WTC11 (cell line): Measurements from ENCODE around the gene SRMS. TPM values are rescaled to one million over a fixed set of nuclear protein-coding genes. Genes with fewer than 3 reads are reported as not detected.

Source experiments
- ATAC-seq: fragments of 200-7000 bp; cut with Tn5 transposase; 2 replicates; pipeline ENCODE4 v1.10.0; 2021; ENCODE audit warnings: mild to moderate bottlenecking, moderate library complexity
- CTCF ChIA-PET: fragments of 300-600 bp; sonication (Branson Sonifier 250); formaldehyde crosslinking; loops from one replicate; lab custom pipeline; 2021; ENCODE audit warnings: antibody characterized with exemption; lab: Charles Lee
- POLR2A ChIA-PET: fragments of 350-600 bp; sonication (Branson Sonifier 250); formaldehyde crosslinking; loops from one replicate; lab custom pipeline; 2021; ENCODE audit warnings: antibody characterized with exemption; lab: Charles Lee
- DNase-seq: peaks from one replicate; pipeline ENCODE4 v3.0.0; 2021; ENCODE audit warnings: low spot score
- H3K27ac Mint-ChIP-seq: 2 replicates; pipeline ENCODE4 v1.8.0; 2021; ENCODE audit warnings: mixed read lengths
- H3K27me3 Mint-ChIP-seq: 2 replicates; pipeline ENCODE4 v1.8.0; 2021; ENCODE audit warnings: low read depth, mild to moderate bottlenecking, moderate library complexity, mixed read lengths
- H3K36me3 Mint-ChIP-seq: 2 replicates; pipeline ENCODE4 v1.8.0; 2021; ENCODE audit warnings: mixed read lengths
- H3K4me1 Mint-ChIP-seq: 2 replicates; pipeline ENCODE4 v1.8.0; 2022; ENCODE audit warnings: mixed read lengths
- H3K4me3 Mint-ChIP-seq: 2 replicates; pipeline ENCODE4 v1.8.0; 2021; ENCODE audit warnings: mild to moderate bottlenecking, moderate library complexity, mixed read lengths
- H3K9me3 Mint-ChIP-seq: 2 replicates; pipeline ENCODE4 v1.8.0; 2021; ENCODE audit warnings: mixed read lengths
- CREB1 ChIP-seq: sonication (generic); formaldehyde crosslinking; IDR thresholded peaks from 2 replicates; pipeline ENCODE4 v1.8.0; 2023; ENCODE audit warnings: mild to moderate bottlenecking, missing genetic modification reagents
- ELF4 ChIP-seq: sonication (generic); formaldehyde crosslinking; IDR thresholded peaks from 2 replicates; pipeline ENCODE4 v1.8.1; 2022; ENCODE audit warnings: low read depth, mild to moderate bottlenecking, moderate library complexity, missing genetic modification reagents
- EMX1 ChIP-seq: fragments of 250-450 bp; sonication (Bioruptor Pico); IDR thresholded peaks from 2 replicates; pipeline ENCODE4 v1.8.0; 2021; ENCODE audit warnings: mild to moderate bottlenecking
- ESRRA ChIP-seq: sonication (generic); formaldehyde crosslinking; IDR thresholded peaks from 2 replicates; pipeline ENCODE4 v1.8.1; 2022; ENCODE audit warnings: mild to moderate bottlenecking, missing genetic modification reagents, borderline replicate concordance
- GRHL2 ChIP-seq: fragments of 250-450 bp; sonication (Bioruptor Pico); IDR thresholded peaks from 2 replicates; pipeline ENCODE4 v1.8.0; 2022; ENCODE audit warnings: mild to moderate bottlenecking, moderate library complexity; ENCODE audit not compliant: insufficient replicate concordance, severe bottlenecking
- KAT7 ChIP-seq: sonication (generic); formaldehyde crosslinking; IDR thresholded peaks from 2 replicates; pipeline ENCODE4 v1.8.1; 2023; ENCODE audit warnings: missing genetic modification reagents, mild to moderate bottlenecking, borderline replicate concordance
- NFATC4 ChIP-seq: fragments of 250-450 bp; sonication (Bioruptor Pico); IDR thresholded peaks from 2 replicates; pipeline ENCODE4 v1.9.0; 2021; ENCODE audit warnings: mild to moderate bottlenecking
- NR2C2 ChIP-seq: sonication (generic); formaldehyde crosslinking; IDR thresholded peaks from 2 replicates; pipeline ENCODE4 v1.8.0; 2022; ENCODE audit warnings: mild to moderate bottlenecking, missing genetic modification reagents
- PRRX2 ChIP-seq: fragments of 250-450 bp; sonication (Bioruptor Pico); IDR thresholded peaks from 2 replicates; pipeline ENCODE4 v1.8.0; 2021; ENCODE audit warnings: mild to moderate bottlenecking
- RORB ChIP-seq: fragments of 250-450 bp; sonication (Bioruptor Pico); IDR thresholded peaks from 2 replicates; pipeline ENCODE4 v1.9.0; 2021; ENCODE audit warnings: mild to moderate bottlenecking
- TEAD1 ChIP-seq: sonication (generic); formaldehyde crosslinking; IDR thresholded peaks from 2 replicates; pipeline ENCODE4 v1.8.0; 2022; ENCODE audit warnings: mild to moderate bottlenecking, missing genetic modification reagents
- TEAD4 ChIP-seq: sonication (generic); formaldehyde crosslinking; IDR thresholded peaks from 2 replicates; pipeline ENCODE4 v1.8.0; 2022; ENCODE audit warnings: mild to moderate bottlenecking, missing genetic modification reagents
- total RNA-seq: library from RNA; stranded (reverse); gene quantifications from 3 replicates; pipeline ENCODE4 v1.2.3, GENCODE V29; 2021
- TF ChIP-seq, protein P1 (sequence below): fragments of 250-450 bp; sonication (Bioruptor Pico); IDR thresholded peaks from 2 replicates; pipeline ENCODE4 v1.9.0; 2021; ENCODE audit warnings: mild to moderate bottlenecking
- TF ChIP-seq, protein P2 (sequence below): fragments of 250-450 bp; sonication (Bioruptor Pico); IDR thresholded peaks from 2 replicates; pipeline ENCODE4 v1.9.0; 2021; ENCODE audit warnings: mild to moderate bottlenecking
- TF ChIP-seq, protein P3 (sequence below): sonication (generic); formaldehyde crosslinking; IDR thresholded peaks from 2 replicates; pipeline ENCODE4 v1.8.0; 2023; ENCODE audit warnings: missing genetic modification reagents, mild to moderate bottlenecking, borderline replicate concordance
- TF ChIP-seq, protein P4 (sequence below): sonication (generic); formaldehyde crosslinking; IDR thresholded peaks from 2 replicates; pipeline ENCODE4 v1.8.1; 2023; ENCODE audit warnings: mild to moderate bottlenecking, missing genetic modification reagents, moderate library complexity
- TF ChIP-seq, protein P5 (sequence below): sonication (generic); formaldehyde crosslinking; conservative IDR thresholded peaks from 2 replicates; pipeline ENCODE4 v1.8.1; 2022; ENCODE audit warnings: mild to moderate bottlenecking, missing genetic modification reagents

The SRMS gene
- total RNA-seq, 1 experiment from 2014 or later, result 0.26 TPM

DNA sequence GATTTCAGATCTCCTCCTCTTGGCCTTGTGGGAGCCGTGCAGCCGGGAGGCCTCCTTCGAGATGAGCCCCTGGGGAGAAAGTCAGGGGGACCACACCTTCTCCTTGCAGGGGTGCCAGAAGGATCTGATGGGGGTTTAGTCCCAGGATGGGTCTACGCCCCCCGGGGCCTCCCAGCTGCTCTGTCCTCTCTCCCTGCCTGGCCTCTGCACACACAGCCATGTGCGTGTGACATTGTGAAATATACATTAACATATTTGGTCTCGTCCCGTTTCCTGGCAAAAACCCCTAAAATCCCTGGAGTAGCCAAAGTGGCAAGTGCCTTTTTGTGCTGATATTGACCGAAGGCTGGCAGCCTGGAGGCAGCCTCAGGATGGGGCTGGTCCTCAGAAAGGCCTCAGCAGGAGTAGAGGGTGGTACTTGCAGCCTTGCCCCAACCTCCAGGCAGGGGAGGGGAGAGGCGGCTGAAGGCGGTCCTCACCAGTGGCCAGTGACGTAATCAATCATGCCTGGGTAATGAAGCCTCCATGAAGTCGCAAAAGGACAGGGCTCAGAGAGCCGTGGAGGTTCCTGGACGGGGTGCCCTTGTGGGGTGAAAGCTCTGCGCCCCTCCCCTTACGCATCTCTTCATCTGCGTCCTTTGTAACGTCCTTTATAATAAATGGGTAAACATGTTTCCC, 31.6 kb upstream of the SRMS start:
- Mint-ChIP-seq H3K27ac (no peak overlapping the region), H3K4me3 (no peak overlapping the region), H3K27me3 (no peaks in the 10 kb centered on the region), H3K36me3 (no peaks in the 10 kb centered on the region), H3K9me3 (no peaks in the 10 kb centered on the region), H3K4me1 (no peaks in the 10 kb centered on the region)
- ATAC-seq, result no peak
- ChIA-PET POLR2A (no interaction called here), CTCF (interaction anchor here (2.2 kb wide), 1 partner anchor 42 kb away, joined by 8 read pairs; the partner anchor contains the start of gene PTK6)
- no peak for TF ChIP-seq EMX1 (CRISPR knock-in tag)
- TF ChIP-seq, protein P1, sequence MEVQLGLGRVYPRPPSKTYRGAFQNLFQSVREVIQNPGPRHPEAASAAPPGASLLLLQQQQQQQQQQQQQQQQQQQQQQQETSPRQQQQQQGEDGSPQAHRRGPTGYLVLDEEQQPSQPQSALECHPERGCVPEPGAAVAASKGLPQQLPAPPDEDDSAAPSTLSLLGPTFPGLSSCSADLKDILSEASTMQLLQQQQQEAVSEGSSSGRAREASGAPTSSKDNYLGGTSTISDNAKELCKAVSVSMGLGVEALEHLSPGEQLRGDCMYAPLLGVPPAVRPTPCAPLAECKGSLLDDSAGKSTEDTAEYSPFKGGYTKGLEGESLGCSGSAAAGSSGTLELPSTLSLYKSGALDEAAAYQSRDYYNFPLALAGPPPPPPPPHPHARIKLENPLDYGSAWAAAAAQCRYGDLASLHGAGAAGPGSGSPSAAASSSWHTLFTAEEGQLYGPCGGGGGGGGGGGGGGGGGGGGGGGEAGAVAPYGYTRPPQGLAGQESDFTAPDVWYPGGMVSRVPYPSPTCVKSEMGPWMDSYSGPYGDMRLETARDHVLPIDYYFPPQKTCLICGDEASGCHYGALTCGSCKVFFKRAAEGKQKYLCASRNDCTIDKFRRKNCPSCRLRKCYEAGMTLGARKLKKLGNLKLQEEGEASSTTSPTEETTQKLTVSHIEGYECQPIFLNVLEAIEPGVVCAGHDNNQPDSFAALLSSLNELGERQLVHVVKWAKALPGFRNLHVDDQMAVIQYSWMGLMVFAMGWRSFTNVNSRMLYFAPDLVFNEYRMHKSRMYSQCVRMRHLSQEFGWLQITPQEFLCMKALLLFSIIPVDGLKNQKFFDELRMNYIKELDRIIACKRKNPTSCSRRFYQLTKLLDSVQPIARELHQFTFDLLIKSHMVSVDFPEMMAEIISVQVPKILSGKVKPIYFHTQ (CRISPR knock-in tag), result no peak
- no peak for DNase-seq

DNA sequence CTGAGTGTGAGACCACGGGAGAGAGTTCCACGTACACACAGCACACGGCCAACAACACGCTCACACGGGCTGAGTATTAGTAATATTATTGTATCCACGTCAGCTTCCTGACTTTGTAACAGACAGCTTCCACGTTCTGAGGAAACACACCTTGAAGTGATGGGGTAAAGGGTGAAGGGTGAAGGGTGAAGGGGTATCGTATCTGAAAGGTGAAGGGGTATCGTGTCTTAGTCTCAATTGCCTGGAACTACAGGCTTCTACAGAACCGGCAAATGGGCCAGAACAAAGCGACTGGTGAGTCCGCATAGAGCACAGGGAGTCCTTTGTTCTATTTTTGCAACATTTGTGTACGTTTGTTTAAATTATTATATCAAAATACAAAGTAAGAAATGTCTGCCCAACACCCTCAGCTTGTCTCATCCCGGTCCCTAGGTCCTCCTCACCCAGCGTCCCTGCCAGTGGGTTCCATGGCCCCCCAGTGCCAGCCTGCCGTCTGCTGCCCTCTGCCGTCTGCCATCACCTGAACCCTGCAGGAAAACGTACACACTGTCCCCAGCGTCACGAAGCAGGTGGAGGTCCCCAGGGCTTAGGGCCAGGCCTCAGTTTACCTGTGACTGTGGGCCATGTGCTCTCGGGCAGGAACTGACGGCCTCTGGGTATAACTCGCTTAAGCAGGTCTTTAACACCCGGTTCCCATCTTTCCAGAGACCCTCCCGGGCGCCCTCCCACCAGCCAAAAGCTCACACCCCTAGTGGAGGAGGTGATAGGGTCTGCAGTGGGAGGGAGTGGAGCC, 30.9 kb upstream of the SRMS start:
- ChIA-PET CTCF (interaction anchor here (0.5 to 2.2 kb wide), 3 partner anchors 41 to 393 kb away, joined by 3 to 8 read pairs (median 4); partner anchors contain the start of gene PTK6), POLR2A (interaction anchor here (1.0 kb wide), 1 partner anchor 63 kb away, joined by 3 read pairs; no protein-coding TSS in a partner anchor)
- H3K27me3 Mint-ChIP-seq, result no peaks in the 10 kb centered on the region
- no peaks in the 10 kb centered on the region for H3K9me3 Mint-ChIP-seq
- DNase-seq (no peak), ATAC-seq (no peak)
- no peak overlapping the region for H3K27ac Mint-ChIP-seq
- H3K4me3 Mint-ChIP-seq, result no peak overlapping the region
- TF ChIP-seq PRRX2 (CRISPR knock-in tag), result no peak
- TF ChIP-seq TEAD4 (CRISPR knock-in tag), result no peak
- no peak for TF ChIP-seq CREB1 (CRISPR knock-in tag)
- TF ChIP-seq NR2C2, result no peak
- TF ChIP-seq NFATC4 (CRISPR knock-in tag), result no peak
- TF ChIP-seq ELF4, result no peak
- TF ChIP-seq, protein P2, sequence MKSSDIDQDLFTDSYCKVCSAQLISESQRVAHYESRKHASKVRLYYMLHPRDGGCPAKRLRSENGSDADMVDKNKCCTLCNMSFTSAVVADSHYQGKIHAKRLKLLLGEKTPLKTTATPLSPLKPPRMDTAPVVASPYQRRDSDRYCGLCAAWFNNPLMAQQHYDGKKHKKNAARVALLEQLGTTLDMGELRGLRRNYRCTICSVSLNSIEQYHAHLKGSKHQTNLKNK (CRISPR knock-in tag), result no peak
- no peak for TF ChIP-seq ESRRA (CRISPR knock-in tag)
- no peak for TF ChIP-seq GRHL2 (CRISPR knock-in tag)
- no peak for TF ChIP-seq RORB (CRISPR knock-in tag)
- TF ChIP-seq, protein P3, sequence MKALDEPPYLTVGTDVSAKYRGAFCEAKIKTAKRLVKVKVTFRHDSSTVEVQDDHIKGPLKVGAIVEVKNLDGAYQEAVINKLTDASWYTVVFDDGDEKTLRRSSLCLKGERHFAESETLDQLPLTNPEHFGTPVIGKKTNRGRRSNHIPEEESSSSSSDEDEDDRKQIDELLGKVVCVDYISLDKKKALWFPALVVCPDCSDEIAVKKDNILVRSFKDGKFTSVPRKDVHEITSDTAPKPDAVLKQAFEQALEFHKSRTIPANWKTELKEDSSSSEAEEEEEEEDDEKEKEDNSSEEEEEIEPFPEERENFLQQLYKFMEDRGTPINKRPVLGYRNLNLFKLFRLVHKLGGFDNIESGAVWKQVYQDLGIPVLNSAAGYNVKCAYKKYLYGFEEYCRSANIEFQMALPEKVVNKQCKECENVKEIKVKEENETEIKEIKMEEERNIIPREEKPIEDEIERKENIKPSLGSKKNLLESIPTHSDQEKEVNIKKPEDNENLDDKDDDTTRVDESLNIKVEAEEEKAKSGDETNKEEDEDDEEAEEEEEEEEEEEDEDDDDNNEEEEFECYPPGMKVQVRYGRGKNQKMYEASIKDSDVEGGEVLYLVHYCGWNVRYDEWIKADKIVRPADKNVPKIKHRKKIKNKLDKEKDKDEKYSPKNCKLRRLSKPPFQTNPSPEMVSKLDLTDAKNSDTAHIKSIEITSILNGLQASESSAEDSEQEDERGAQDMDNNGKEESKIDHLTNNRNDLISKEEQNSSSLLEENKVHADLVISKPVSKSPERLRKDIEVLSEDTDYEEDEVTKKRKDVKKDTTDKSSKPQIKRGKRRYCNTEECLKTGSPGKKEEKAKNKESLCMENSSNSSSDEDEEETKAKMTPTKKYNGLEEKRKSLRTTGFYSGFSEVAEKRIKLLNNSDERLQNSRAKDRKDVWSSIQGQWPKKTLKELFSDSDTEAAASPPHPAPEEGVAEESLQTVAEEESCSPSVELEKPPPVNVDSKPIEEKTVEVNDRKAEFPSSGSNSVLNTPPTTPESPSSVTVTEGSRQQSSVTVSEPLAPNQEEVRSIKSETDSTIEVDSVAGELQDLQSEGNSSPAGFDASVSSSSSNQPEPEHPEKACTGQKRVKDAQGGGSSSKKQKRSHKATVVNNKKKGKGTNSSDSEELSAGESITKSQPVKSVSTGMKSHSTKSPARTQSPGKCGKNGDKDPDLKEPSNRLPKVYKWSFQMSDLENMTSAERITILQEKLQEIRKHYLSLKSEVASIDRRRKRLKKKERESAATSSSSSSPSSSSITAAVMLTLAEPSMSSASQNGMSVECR (CRISPR knock-in tag), result no peak
- TF ChIP-seq KAT7 (CRISPR knock-in tag), result no peak
- TF ChIP-seq, protein P4, sequence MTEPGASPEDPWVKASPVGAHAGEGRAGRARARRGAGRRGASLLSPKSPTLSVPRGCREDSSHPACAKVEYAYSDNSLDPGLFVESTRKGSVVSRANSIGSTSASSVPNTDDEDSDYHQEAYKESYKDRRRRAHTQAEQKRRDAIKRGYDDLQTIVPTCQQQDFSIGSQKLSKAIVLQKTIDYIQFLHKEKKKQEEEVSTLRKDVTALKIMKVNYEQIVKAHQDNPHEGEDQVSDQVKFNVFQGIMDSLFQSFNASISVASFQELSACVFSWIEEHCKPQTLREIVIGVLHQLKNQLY (CRISPR knock-in tag), result no peak
- TF ChIP-seq, protein P5, sequence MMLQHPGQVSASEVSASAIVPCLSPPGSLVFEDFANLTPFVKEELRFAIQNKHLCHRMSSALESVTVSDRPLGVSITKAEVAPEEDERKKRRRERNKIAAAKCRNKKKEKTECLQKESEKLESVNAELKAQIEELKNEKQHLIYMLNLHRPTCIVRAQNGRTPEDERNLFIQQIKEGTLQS, result no peak
- TF ChIP-seq TEAD1 (CRISPR knock-in tag), result no peak
- TF ChIP-seq, all 79 proteins: peak for 0
- no peaks in the 10 kb centered on the region for H3K4me1 Mint-ChIP-seq
- no peaks in the 10 kb centered on the region for H3K36me3 Mint-ChIP-seq
